Panc1 (cell line): ENCODE results near the gene CDCA8.
A peak's percentile ranks its signal among the peaks of the same experiment; 100 is the strongest.

Experiments used
- CTCF ChIP-seq: fragments of 450-650 bp; IDR thresholded peaks from 2 replicates; pipeline ENCODE4 v1.5.1; 2017; ENCODE audit warnings: mild to moderate bottlenecking
- POLR2AphosphoS5 ChIP-seq: IDR thresholded peaks from 2 replicates; pipeline ENCODE4 v1.6.1; 2012; ENCODE audit warnings: mild to moderate bottlenecking, low read depth, low read length, moderate library complexity
- REST ChIP-seq, 2 experiments: IDR thresholded peaks; 2 replicates each; pipeline ENCODE4 v1.6.1; 2011 to 2012; ENCODE audit warnings: low read depth in 2 of 2, control low read depth in 1 of 2, low read length in 1 of 2, mild to moderate bottlenecking in 1 of 2, moderate library complexity in 1 of 2; ENCODE audit not compliant: insufficient read depth in 1 of 2
- TCF7L2 ChIP-seq: IDR thresholded peaks from 2 replicates; pipeline ENCODE4 v1.6.1; 2011; ENCODE audit warnings: mild to moderate bottlenecking, low read depth, low read length, inconsistent platforms

GRCh38 chr1:37691497-37692077, 729 bp upstream of the CDCA8 start:
- TF ChIP-seq POLR2AphosphoS5 (no peak), CTCF (no peak), REST (IDR thresholded peaks at IDR 0.05; ENCODE audit: insufficient read depth in 1 of 2, low read depth in 2 of 2, low read length in 1 of 2) (0 out of 4 replicates have a peak, but pooled peaks of 1 of the 2 experiments have one; percentile 31), TCF7L2 (no peak)
